ENCODE data around the gene COL27A1. TPM values are rescaled to one million over a fixed set of nuclear protein-coding genes. Genes with fewer than 3 reads are reported as not detected.

Gene COL27A1
- total and polyA plus RNA-seq, 2 experiments from 2014 or later: 10.5 to 18.0 TPM

DNA sequence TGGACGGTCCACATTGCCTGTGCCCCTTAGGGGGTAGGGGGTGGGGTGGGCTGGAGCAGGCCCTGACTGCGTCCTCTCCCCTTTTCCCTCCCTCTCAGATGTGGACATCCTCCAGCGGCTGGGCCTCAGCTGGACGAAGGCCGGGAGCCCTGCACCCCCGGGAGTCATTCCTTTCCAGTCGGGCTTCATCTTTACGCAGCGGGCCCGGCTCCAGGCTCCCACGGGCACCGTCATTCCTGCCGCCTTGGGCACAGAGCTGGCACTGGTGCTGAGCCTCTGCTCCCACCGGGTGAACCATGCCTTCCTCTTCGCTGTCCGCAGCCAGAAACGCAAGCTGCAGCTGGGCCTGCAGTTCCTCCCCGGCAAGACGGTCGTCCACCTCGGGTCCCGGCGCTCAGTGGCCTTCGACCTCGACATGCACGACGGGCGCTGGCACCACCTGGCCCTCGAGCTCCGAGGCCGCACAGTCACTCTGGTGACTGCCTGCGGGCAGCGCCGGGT lies 12.3 kb downstream of the COL27A1 start:
- Histone ChIP-seq H4K20me1 (replicated peaks; ENCODE audit: insufficient read depth) (no peaks in the 10 kb centered on the region; the same call in 1 of the 2 replicates), H3K27ac (ENCODE audit: low read depth) (no peak overlapping the region), H3K27me3 (ENCODE audit: insufficient read depth) (no peaks in the 10 kb centered on the region), H3K36me3 (ENCODE audit: insufficient read depth) (no peaks in the 10 kb centered on the region), H3K4me2 (no peak overlapping the region), H3F3A (replicated peaks; ENCODE audit: low read depth) (no peaks in the 10 kb centered on the region), H3K4me3 (no peak overlapping the region), H3K79me2 (replicated peaks; ENCODE audit: insufficient read depth) (no peaks in the 10 kb centered on the region), H3K4me1 (ENCODE audit: insufficient read depth) (peaks cover 16% of the 10 kb centered on the region), H2AFZ (no peak overlapping the region), H3K9me2 (ENCODE audit: insufficient read depth) (no peaks in the 10 kb centered on the region)
- DNase-seq (ENCODE audit: low spot score) (no peak), ATAC-seq (no peak)
- no peak overlapping the region for H3K27ac Mint-ChIP-seq
- peaks cover 8% of the 10 kb centered on the region for H3K36me3 Mint-ChIP-seq (ENCODE audit: low read depth)
- TF ChIP-seq ZNF331 (CRISPR knock-in tag; IDR thresholded peaks at IDR 0.05; ENCODE audit: low read depth) (no peak), NANOG (IDR thresholded peaks at IDR 0.05; ENCODE audit: borderline replicate concordance) (no peak), ZNF114 (CRISPR knock-in tag; IDR thresholded peaks at IDR 0.05) (no peak), CREB1 (CRISPR knock-in tag; IDR thresholded peaks at IDR 0.05; ENCODE audit: low read depth) (no peak), JUNB (IDR thresholded peaks at IDR 0.05; ENCODE audit: unreplicated experiment) (no peak), STAT1 (IDR thresholded peaks at IDR 0.05; ENCODE audit: unreplicated experiment) (no peak), POLR2AphosphoS5 (IDR thresholded peaks at IDR 0.05; ENCODE audit: low read depth) (no peak), EZH2 (IDR thresholded peaks at IDR 0.05; ENCODE audit: low read depth, unreplicated experiment) (no peak), EZH2phosphoT487 (IDR thresholded peaks at IDR 0.05; ENCODE audit: unreplicated experiment) (no peak)
- TF ChIP-seq, protein P1, sequence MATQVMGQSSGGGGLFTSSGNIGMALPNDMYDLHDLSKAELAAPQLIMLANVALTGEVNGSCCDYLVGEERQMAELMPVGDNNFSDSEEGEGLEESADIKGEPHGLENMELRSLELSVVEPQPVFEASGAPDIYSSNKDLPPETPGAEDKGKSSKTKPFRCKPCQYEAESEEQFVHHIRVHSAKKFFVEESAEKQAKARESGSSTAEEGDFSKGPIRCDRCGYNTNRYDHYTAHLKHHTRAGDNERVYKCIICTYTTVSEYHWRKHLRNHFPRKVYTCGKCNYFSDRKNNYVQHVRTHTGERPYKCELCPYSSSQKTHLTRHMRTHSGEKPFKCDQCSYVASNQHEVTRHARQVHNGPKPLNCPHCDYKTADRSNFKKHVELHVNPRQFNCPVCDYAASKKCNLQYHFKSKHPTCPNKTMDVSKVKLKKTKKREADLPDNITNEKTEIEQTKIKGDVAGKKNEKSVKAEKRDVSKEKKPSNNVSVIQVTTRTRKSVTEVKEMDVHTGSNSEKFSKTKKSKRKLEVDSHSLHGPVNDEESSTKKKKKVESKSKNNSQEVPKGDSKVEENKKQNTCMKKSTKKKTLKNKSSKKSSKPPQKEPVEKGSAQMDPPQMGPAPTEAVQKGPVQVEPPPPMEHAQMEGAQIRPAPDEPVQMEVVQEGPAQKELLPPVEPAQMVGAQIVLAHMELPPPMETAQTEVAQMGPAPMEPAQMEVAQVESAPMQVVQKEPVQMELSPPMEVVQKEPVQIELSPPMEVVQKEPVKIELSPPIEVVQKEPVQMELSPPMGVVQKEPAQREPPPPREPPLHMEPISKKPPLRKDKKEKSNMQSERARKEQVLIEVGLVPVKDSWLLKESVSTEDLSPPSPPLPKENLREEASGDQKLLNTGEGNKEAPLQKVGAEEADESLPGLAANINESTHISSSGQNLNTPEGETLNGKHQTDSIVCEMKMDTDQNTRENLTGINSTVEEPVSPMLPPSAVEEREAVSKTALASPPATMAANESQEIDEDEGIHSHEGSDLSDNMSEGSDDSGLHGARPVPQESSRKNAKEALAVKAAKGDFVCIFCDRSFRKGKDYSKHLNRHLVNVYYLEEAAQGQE (IDR thresholded peaks at IDR 0.05; ENCODE audit: unreplicated experiment): no peak
- TF ChIP-seq, protein P2, sequence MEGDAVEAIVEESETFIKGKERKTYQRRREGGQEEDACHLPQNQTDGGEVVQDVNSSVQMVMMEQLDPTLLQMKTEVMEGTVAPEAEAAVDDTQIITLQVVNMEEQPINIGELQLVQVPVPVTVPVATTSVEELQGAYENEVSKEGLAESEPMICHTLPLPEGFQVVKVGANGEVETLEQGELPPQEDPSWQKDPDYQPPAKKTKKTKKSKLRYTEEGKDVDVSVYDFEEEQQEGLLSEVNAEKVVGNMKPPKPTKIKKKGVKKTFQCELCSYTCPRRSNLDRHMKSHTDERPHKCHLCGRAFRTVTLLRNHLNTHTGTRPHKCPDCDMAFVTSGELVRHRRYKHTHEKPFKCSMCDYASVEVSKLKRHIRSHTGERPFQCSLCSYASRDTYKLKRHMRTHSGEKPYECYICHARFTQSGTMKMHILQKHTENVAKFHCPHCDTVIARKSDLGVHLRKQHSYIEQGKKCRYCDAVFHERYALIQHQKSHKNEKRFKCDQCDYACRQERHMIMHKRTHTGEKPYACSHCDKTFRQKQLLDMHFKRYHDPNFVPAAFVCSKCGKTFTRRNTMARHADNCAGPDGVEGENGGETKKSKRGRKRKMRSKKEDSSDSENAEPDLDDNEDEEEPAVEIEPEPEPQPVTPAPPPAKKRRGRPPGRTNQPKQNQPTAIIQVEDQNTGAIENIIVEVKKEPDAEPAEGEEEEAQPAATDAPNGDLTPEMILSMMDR (conservative IDR thresholded peaks at IDR 0.05; ENCODE audit: low read depth in 2 of 2): no peak
- H3K27me3 Mint-ChIP-seq (ENCODE audit: insufficient read depth, low read depth, poor library complexity): peaks cover 3% of the 10 kb centered on the region
- no peak overlapping the region for H3K4me3 Mint-ChIP-seq
- H3K9me3 Mint-ChIP-seq: no peaks in the 10 kb centered on the region
- peaks cover 9% of the 10 kb centered on the region for H3K4me1 Mint-ChIP-seq

Data from GM23338 (cell line).